Pulmonary artery endothelial cell (primary cell): ENCODE measurements around the gene TANGO2. TPM values are rescaled to one million over a fixed set of nuclear protein-coding genes. Genes with fewer than 3 reads are reported as not detected.

Experiments
- DNase-seq: peaks from one replicate; pipeline ENCODE4 v3.0.0-alpha.2; 2011; ENCODE audit warnings: low read depth, low spot score
- total RNA-seq: library from RNA; depleted of rRNA; stranded (reverse); fragments of >200 nt; gene quantifications from 2 replicates; pipeline ENCODE4 v1.2.3, GENCODE V29; 2014

Gene TANGO2
- total RNA-seq, 1 donor from 2014 or later, result 36.4 TPM

- DNase-seq, result no peak
Measured at GRCh38 chr22:20116376-20116950, 95.6 kb downstream of the TANGO2 start.

Other genes with a start within 250 kb of the TANGO2 start
- 11.1 and 14.6 TPM in 2 replicates for gene GNB1L, start 166.2 kb upstream of the TANGO2 start, total RNA-seq
- gene RTL10, start 166.2 kb upstream of the TANGO2 start, total RNA-seq, result 29.2 and 39.3 TPM in 2 replicates
- gene COMT, start 79.3 kb upstream of the TANGO2 start, total RNA-seq, result 254 and 326 TPM in 2 replicates
- 67.5 and 73.7 TPM in 2 replicates for gene TXNRD2, start 79.3 kb upstream of the TANGO2 start, total RNA-seq
- 52.8 and 79.3 TPM in 2 replicates for gene ARVCF, start 4.3 kb upstream of the TANGO2 start, total RNA-seq
- gene DGCR8, start 59.1 kb downstream of the TANGO2 start, total RNA-seq, result 35.9 and 40.9 TPM in 2 replicates
- 213 and 264 TPM in 2 replicates for gene RANBP1, start 95.0 kb downstream of the TANGO2 start, total RNA-seq
- gene TRMT2A, start 96.1 kb downstream of the TANGO2 start, total RNA-seq, result 46.5 and 62.3 TPM in 2 replicates
- 10.6 and 14.8 TPM in 2 replicates for gene ZDHHC8, start 110.7 kb downstream of the TANGO2 start, total RNA-seq
- 4.5 and 10.0 TPM in 2 replicates for gene CCDC188, start 129.9 kb downstream of the TANGO2 start, total RNA-seq
- gene RTN4R, start 247.2 kb downstream of the TANGO2 start, total RNA-seq, result 0.32 and 0.46 TPM in 2 replicates